SK-N-SH treated with all-trans-retinoic acid at 6 μM for 48 hours (cell line): Measurements from ENCODE around the gene GNA14.

Source experiments
- ATAC-seq: fragments of 200-7000 bp; cut with Tn5 transposase; 3 replicates; pipeline ENCODE4 v1.9.1; 2020; ENCODE audit warnings: mild to moderate bottlenecking, moderate library complexity
- ARNTL ChIP-seq: fragments of 450-650 bp; formaldehyde crosslinking; IDR thresholded peaks from 2 replicates; pipeline ENCODE4 v1.5.0; 2020; ENCODE audit warnings: low read depth, mild to moderate bottlenecking, moderate library complexity, borderline replicate concordance
- BACH2 ChIP-seq: fragments of 250-450 bp; sonication (Bioruptor Pico); IDR thresholded peaks from 2 replicates; pipeline ENCODE4 v1.9.0; 2021; ENCODE audit warnings: mild to moderate bottlenecking, borderline replicate concordance
- CREB5 ChIP-seq: fragments of 250-450 bp; sonication (Bioruptor Pico); IDR thresholded peaks from 2 replicates; pipeline ENCODE4 v1.5.1; 2020; ENCODE audit warnings: low read depth, mild to moderate bottlenecking, moderate library complexity
- CSDC2 ChIP-seq: fragments of 250-450 bp; sonication (Bioruptor Pico); IDR thresholded peaks from 2 replicates; pipeline ENCODE4 v1.5.0; 2020; ENCODE audit warnings: mild to moderate bottlenecking, moderate library complexity
- CSRNP3 ChIP-seq: fragments of 250-450 bp; sonication (Bioruptor Pico); IDR thresholded peaks from 2 replicates; pipeline ENCODE4 v1.5.1; 2021; ENCODE audit warnings: mild to moderate bottlenecking, moderate library complexity
- ESRRG ChIP-seq: fragments of 250-450 bp; sonication (Bioruptor Pico); IDR thresholded peaks from 2 replicates; pipeline ENCODE4 v1.6.1; 2021; ENCODE audit warnings: mild to moderate bottlenecking
- GLIS3 ChIP-seq: fragments of 250-450 bp; sonication (Bioruptor Pico); IDR thresholded peaks from 2 replicates; pipeline ENCODE4 v1.5.0; 2020; ENCODE audit warnings: mild to moderate bottlenecking, moderate library complexity
- ISL1 ChIP-seq: fragments of 250-450 bp; sonication (Bioruptor Pico); IDR thresholded peaks from 2 replicates; pipeline ENCODE4 v2.1.2; 2022; ENCODE audit warnings: mild to moderate bottlenecking, moderate library complexity
- OSR1 ChIP-seq: fragments of 250-450 bp; sonication (Bioruptor Pico); IDR thresholded peaks from 2 replicates; pipeline ENCODE4 v1.8.0; 2022; ENCODE audit warnings: moderate library complexity, mild to moderate bottlenecking, inconsistent platforms
- PATZ1 ChIP-seq: fragments of 250-450 bp; sonication (Bioruptor Pico); IDR thresholded peaks from 2 replicates; pipeline ENCODE4 v1.8.0; 2020; ENCODE audit warnings: mild to moderate bottlenecking, moderate library complexity, borderline replicate concordance
- POU6F1 ChIP-seq: fragments of 250-450 bp; sonication (Bioruptor Pico); IDR thresholded peaks from 2 replicates; pipeline ENCODE4 v1.8.0; 2021; ENCODE audit warnings: low read depth, mild to moderate bottlenecking, moderate library complexity, borderline replicate concordance
- PPARA ChIP-seq: fragments of 250-450 bp; sonication (Bioruptor Pico); IDR thresholded peaks from 2 replicates; pipeline ENCODE4 v1.5.0; 2020; ENCODE audit warnings: mild to moderate bottlenecking, borderline replicate concordance
- RARB ChIP-seq: fragments of 250-450 bp; sonication (Bioruptor Pico); IDR thresholded peaks from 2 replicates; pipeline ENCODE4 v1.8.0; 2021; ENCODE audit warnings: mild to moderate bottlenecking, moderate library complexity
- SNAI2 ChIP-seq: fragments of 250-450 bp; sonication (Bioruptor Pico); IDR thresholded peaks from 2 replicates; pipeline ENCODE4 v1.5.0; 2020; ENCODE audit warnings: mild to moderate bottlenecking, moderate library complexity
- TCF4 ChIP-seq: fragments of 250-450 bp; sonication (Bioruptor Pico); IDR thresholded peaks from 2 replicates; pipeline ENCODE4 v1.8.0; 2021; ENCODE audit warnings: mild to moderate bottlenecking, moderate library complexity, borderline replicate concordance
- TOX ChIP-seq: fragments of 250-450 bp; sonication (Bioruptor Pico); IDR thresholded peaks from 2 replicates; pipeline ENCODE4 v1.8.0; 2021; ENCODE audit warnings: mild to moderate bottlenecking, moderate library complexity, borderline replicate concordance
- TSHZ2 ChIP-seq: fragments of 250-450 bp; sonication (Bioruptor Pico); IDR thresholded peaks from 2 replicates; pipeline ENCODE4 v1.5.0; 2020; ENCODE audit warnings: mild to moderate bottlenecking, moderate library complexity
- ZC3H10 ChIP-seq: fragments of 250-450 bp; sonication (Bioruptor Pico); IDR thresholded peaks from 2 replicates; pipeline ENCODE4 v1.5.1; 2021; ENCODE audit warnings: mild to moderate bottlenecking, moderate library complexity
- ZFP3 ChIP-seq: fragments of 250-450 bp; sonication (Bioruptor Pico); IDR thresholded peaks from 2 replicates; pipeline ENCODE4 v1.5.0; 2020; ENCODE audit warnings: mild to moderate bottlenecking, moderate library complexity
- ZFP30 ChIP-seq: fragments of 450-650 bp; formaldehyde crosslinking; IDR thresholded peaks from 2 replicates; pipeline ENCODE4 v1.5.0; 2022; ENCODE audit warnings: mild to moderate bottlenecking, moderate library complexity
- ZNF70 ChIP-seq: fragments of 450-650 bp; formaldehyde crosslinking; IDR thresholded peaks from 2 replicates; pipeline ENCODE4 v1.5.0; 2020; ENCODE audit warnings: mild to moderate bottlenecking, moderate library complexity
- ZNF8 ChIP-seq: fragments of 450-650 bp; formaldehyde crosslinking; IDR thresholded peaks from 2 replicates; pipeline ENCODE4 v1.5.0; 2020; ENCODE audit warnings: mild to moderate bottlenecking, moderate library complexity

GNA14 gene

GRCh38 chr9:77588271-77588937 is 59.7 kb downstream of the GNA14 start:
- TF ChIP-seq ISL1, result peak; percentile 54
- no peak for TF ChIP-seq ZFP30 (CRISPR knock-in tag)
- ATAC-seq, result peak; percentile 98

- ATAC-seq, result peak; percentile 21; the same call in 2 of the 3 replicates
- TF ChIP-seq ZFP3 (CRISPR knock-in tag) (no peak), ISL1 (no peak), BACH2 (no peak), ESRRG (CRISPR knock-in tag) (no peak), GLIS3 (CRISPR knock-in tag) (no peak)
- TF ChIP-seq, all 23 proteins: peak for 0
These were observed 60.3 kb downstream of the GNA14 start for GRCh38 chr9:77587851-77588250.

GRCh38 chr9:77587042-77587441 is 61.1 kb downstream of the GNA14 start:
- no peak for TF ChIP-seq SNAI2 (CRISPR knock-in tag)
- no peak for TF ChIP-seq ZFP3 (CRISPR knock-in tag)
- TF ChIP-seq OSR1, result no peak
- TF ChIP-seq CREB5 (CRISPR knock-in tag), result no peak
- no peak for TF ChIP-seq ZC3H10 (CRISPR knock-in tag)
- no peak for TF ChIP-seq ESRRG (CRISPR knock-in tag)
- TF ChIP-seq GLIS3 (CRISPR knock-in tag), result no peak
- TF ChIP-seq TCF4, result no peak
- TF ChIP-seq ARNTL, result no peak
- no peak for TF ChIP-seq CSRNP3
- no peak for TF ChIP-seq TSHZ2
- TF ChIP-seq BACH2, result no peak
- no peak for TF ChIP-seq PPARA (CRISPR knock-in tag)
- TF ChIP-seq ZFP30 (CRISPR knock-in tag), result no peak
- no peak for TF ChIP-seq ISL1
- TF ChIP-seq CSDC2 (CRISPR knock-in tag), result no peak
- TF ChIP-seq, all 23 proteins: peak for 0
- ATAC-seq, result no peak

GRCh38 chr9:77586591-77586990 is 61.5 kb downstream of the GNA14 start:
- TF ChIP-seq CREB5 (CRISPR knock-in tag) (no peak), ZC3H10 (CRISPR knock-in tag) (no peak), ZNF8 (CRISPR knock-in tag) (no peak), PATZ1 (CRISPR knock-in tag) (no peak), CSDC2 (CRISPR knock-in tag) (no peak), RARB (no peak), POU6F1 (CRISPR knock-in tag) (no peak), TCF4 (no peak), GLIS3 (CRISPR knock-in tag) (no peak), TOX (no peak), ZNF70 (CRISPR knock-in tag) (no peak)
- TF ChIP-seq, all 23 proteins: peak for 0
- no peak for ATAC-seq
